Neural crest cell (in vitro differentiated cells): ENCODE measurements around the gene LIPF. TPM values are rescaled to one million over a fixed set of nuclear protein-coding genes. Genes with fewer than 3 reads are reported as not detected.

Experiments
- DNase-seq: peaks from one replicate; pipeline ENCODE4 v3.0.0; 2021; ENCODE audit warnings: low read depth, mixed read lengths, low spot score
- H3K27ac Mint-ChIP-seq: one replicate; pipeline ENCODE4 v1.8.0; 2021; ENCODE audit warnings: mild to moderate bottlenecking, mixed read lengths; ENCODE audit not compliant: unreplicated experiment
- H3K27me3 Mint-ChIP-seq: 2 replicates; pipeline ENCODE4 v1.8.0; 2021; ENCODE audit warnings: low read depth, mild to moderate bottlenecking, mixed read lengths
- H3K36me3 Mint-ChIP-seq: 2 replicates; pipeline ENCODE4 v1.8.0; 2021; ENCODE audit warnings: low read depth, mild to moderate bottlenecking, mixed read lengths
- H3K4me1 Mint-ChIP-seq: 2 replicates; pipeline ENCODE4 v1.8.0; 2021; ENCODE audit warnings: mixed read lengths
- H3K4me3 Mint-ChIP-seq: one replicate; pipeline ENCODE4 v1.8.0; 2021; ENCODE audit warnings: mild to moderate bottlenecking, mixed read lengths
- H3K9me3 Mint-ChIP-seq: 2 replicates; pipeline ENCODE4 v1.8.0; 2021; ENCODE audit warnings: mixed read lengths
- CTCF ChIP-seq: fragments of 200-600 bp; sonication (generic); conservative IDR thresholded peaks from 2 replicates; pipeline ENCODE4 v1.5.0; 2021; ENCODE audit warnings: antibody characterized with exemption, mild to moderate bottlenecking
- total RNA-seq: library from RNA; stranded (reverse); gene quantifications from 2 replicates; pipeline ENCODE4 v1.2.1, GENCODE V29; 2021

Gene LIPF
- total RNA-seq, 1 donor from 2014 or later, result not detected

- DNase-seq, result no peak
- H3K27ac Mint-ChIP-seq, result no peak overlapping the region
- no peaks in the 10 kb centered on the region for H3K27me3 Mint-ChIP-seq
- no peaks in the 10 kb centered on the region for H3K36me3 Mint-ChIP-seq
- no peaks in the 10 kb centered on the region for H3K4me1 Mint-ChIP-seq
- H3K4me3 Mint-ChIP-seq, result no peak overlapping the region
- no peaks in the 10 kb centered on the region for H3K9me3 Mint-ChIP-seq
- no peak for TF ChIP-seq CTCF
These were observed 51.3 kb downstream of the LIPF start for GRCh38 chr10:88715517-88715916.

- no peak for DNase-seq
- H3K4me3 Mint-ChIP-seq, result no peak overlapping the region
- peaks cover 2% of the 10 kb centered on the region for H3K9me3 Mint-ChIP-seq
- no peaks in the 10 kb centered on the region for H3K4me1 Mint-ChIP-seq
- no peaks in the 10 kb centered on the region for H3K36me3 Mint-ChIP-seq
- no peak overlapping the region for H3K27ac Mint-ChIP-seq
- peaks cover 2% of the 10 kb centered on the region for H3K27me3 Mint-ChIP-seq
- TF ChIP-seq CTCF, result no peak
These were observed 57.1 kb downstream of the LIPF start for GRCh38 chr10:88721392-88721791.

GRCh38 chr10:88725798-88726197, 61.6 kb downstream of the LIPF start:
- Mint-ChIP-seq H3K4me3 (no peak overlapping the region), H3K4me1 (no peaks in the 10 kb centered on the region), H3K27me3 (peaks cover 6% of the 10 kb centered on the region), H3K9me3 (peaks cover 2% of the 10 kb centered on the region), H3K36me3 (no peaks in the 10 kb centered on the region), H3K27ac (no peak overlapping the region)
- no peak for TF ChIP-seq CTCF
- DNase-seq, result no peak

GRCh38 chr10:88728107-88728763, 64.0 kb downstream of the LIPF start:
- Mint-ChIP-seq H3K4me1 (no peaks in the 10 kb centered on the region), H3K4me3 (no peak overlapping the region), H3K27me3 (peaks cover 6% of the 10 kb centered on the region), H3K36me3 (no peaks in the 10 kb centered on the region), H3K9me3 (peaks cover 2% of the 10 kb centered on the region), H3K27ac (no peak overlapping the region)
- DNase-seq, result peak; percentile 6
- TF ChIP-seq CTCF, result peak; percentile 34

Other genes with a start within 250 kb of the LIPF start
- 3.3 and 3.8 TPM in 2 replicates for gene RNLS, start 81.1 kb upstream of the LIPF start, total RNA-seq
- not detected in 2 replicates for gene LIPJ, start 77.7 kb upstream of the LIPF start, total RNA-seq
- gene LIPK, start 41.8 kb downstream of the LIPF start, total RNA-seq, result not detected in 2 replicates
- gene LIPN, start 95.6 kb downstream of the LIPF start, total RNA-seq, result not detected in 2 replicates
- gene LIPM, start 138.3 kb downstream of the LIPF start, total RNA-seq, result not detected in 2 replicates
- not detected in 2 replicates for gene ANKRD22, start 187.4 kb downstream of the LIPF start, total RNA-seq
- 3.4 and 4.1 TPM in 2 replicates for gene STAMBPL1, start 215.8 kb downstream of the LIPF start, total RNA-seq